Measurements from ENCODE around the gene ZNF536. TPM values are rescaled to one million over a fixed set of nuclear protein-coding genes. Genes with fewer than 3 reads are reported as not detected.

Gene ZNF536
- total RNA-seq, 1 experiment from 2014 or later: not detected

- H3K79me1 ChIP-seq (ENCODE audit: insufficient read depth, low read depth, low read length, poor library complexity, severe bottlenecking): no peaks in the 10 kb centered on the region
- H3K9ac ChIP-seq (ENCODE audit: extremely low read depth, insufficient read length, low read length): no peak overlapping the region
- no peak for DNase-seq
- H3K14ac ChIP-seq (ENCODE audit: insufficient read depth, low read length): no peak overlapping the region
- no peak overlapping the region for H2BK5ac ChIP-seq (ENCODE audit: insufficient read length, low read length)
- H4K5ac ChIP-seq (ENCODE audit: insufficient read length, low read depth, low read length): peak overlapping the region; percentile 33
- H3K4me1 Mint-ChIP-seq: peaks cover 28 to 46% of the 10 kb centered on the region in 2 experiments
- H3K4me1 ChIP-seq (ENCODE audit: insufficient read depth, low read length): peaks cover 5% of the 10 kb centered on the region; the same call in 1 of the 2 replicates
- no peak overlapping the region for H3K56ac ChIP-seq (ENCODE audit: insufficient read length, low read depth, low read length)
- H2BK15ac ChIP-seq (ENCODE audit: low read depth, low read length): no peak overlapping the region
- H3K23me2 ChIP-seq (ENCODE audit: insufficient read length, low read depth, low read length, poor library complexity, severe bottlenecking): peaks cover 12% of the 10 kb centered on the region
- no peak overlapping the region for H2AK5ac ChIP-seq (ENCODE audit: insufficient read length, low read length)
- H3K27ac Mint-ChIP-seq: no peak overlapping the region
- no peaks in the 10 kb centered on the region for H3K36me3 Mint-ChIP-seq (ENCODE audit: insufficient read depth in 1 of 3, low read depth in 3 of 3)
- no peaks in the 10 kb centered on the region for H3K79me2 ChIP-seq (ENCODE audit: insufficient read depth, low read length)
- H2BK20ac ChIP-seq (ENCODE audit: low read depth, low read length, poor library complexity, severe bottlenecking): no peak overlapping the region
- peak overlapping the region; percentile 40 for H3K4me2 ChIP-seq (ENCODE audit: insufficient read depth, insufficient read length, low read length)
- H3K23ac ChIP-seq (ENCODE audit: insufficient read length, low read depth, low read length): no peak overlapping the region
- peaks cover 3% of the 10 kb centered on the region for H4K20me1 ChIP-seq (ENCODE audit: control insufficient read depth, insufficient read depth, insufficient read length)
- TF ChIP-seq CTCF (conservative IDR thresholded peaks at IDR 0.05): no peak
- no peak overlapping the region for H3K18ac ChIP-seq (ENCODE audit: insufficient read length, low read depth, low read length)
- no peak overlapping the region for H4K8ac ChIP-seq (replicated peaks; ENCODE audit: insufficient read length, low read depth, low read length)
- no peak overlapping the region for H3K4ac ChIP-seq (ENCODE audit: low read depth, low read length)
- H3K4me3 Mint-ChIP-seq: peak overlapping the region; percentile 50 to 82
- no peak overlapping the region for H2AFZ ChIP-seq (ENCODE audit: low read length)
- no peaks in the 10 kb centered on the region for H3K9me3 ChIP-seq (ENCODE audit: control insufficient read depth, low read depth, low read length)
- H3T11ph ChIP-seq (ENCODE audit: low read length): no peak overlapping the region
- H3K9me3 Mint-ChIP-seq: peaks cover 0 to 6% of the 10 kb centered on the region in 2 experiments; a peak in 2 of 5 replicates
- WGBS (ENCODE audit: extremely low coverage, insufficient read length, low lambda C conversion rate): no CpG with 5 or more reads among the region's 23 CpGs
- no peak overlapping the region for H2BK120ac ChIP-seq (ENCODE audit: low read depth, low read length, poor library complexity, severe bottlenecking)
- no peak overlapping the region for H2BK12ac ChIP-seq (ENCODE audit: insufficient read length, low read depth, low read length)
- no peak overlapping the region for H4K91ac ChIP-seq (ENCODE audit: insufficient read length, low read depth, low read length)
- peaks cover 35% of the 10 kb centered on the region for H3K27me3 Mint-ChIP-seq (ENCODE audit: low read depth)
- H3K27ac ChIP-seq (ENCODE audit: insufficient read length, low read depth, low read length): no peak overlapping the region
- H3K27me3 ChIP-seq (ENCODE audit: insufficient read depth, low read length): peaks cover 3% of the 10 kb centered on the region; the same call in 1 of the 2 replicates
Measured at GRCh38 chr19:30375553-30376031, 3.4 kb downstream of the ZNF536 start.

Measured in H9 (cell line).